ENCODE data around the gene TACC2.
"Not testable (repeated sequence)": the region's sequence is repeated elsewhere in the genome, so short reads cannot be mapped to it uniquely, and the experiment has no call there.

TACC2 gene

GRCh38 chr10:122198631-122199030 lies 209.7 kb downstream of the TACC2 start:
- no peak for DNase-seq

- no peak for DNase-seq
These were observed 210.1 kb downstream of the TACC2 start for GRCh38 chr10:122199070-122199469.

GRCh38 chr10:122199689-122200088 lies 210.7 kb downstream of the TACC2 start:
- DNase-seq: no peak

GRCh38 chr10:122201401-122201800 lies 212.4 kb downstream of the TACC2 start:
- no peak for DNase-seq

- DNase-seq: not testable (repeated sequence)
These were observed 214.2 kb downstream of the TACC2 start for GRCh38 chr10:122203180-122203579.

- DNase-seq: no peak
These were observed 215.9 kb downstream of the TACC2 start for GRCh38 chr10:122204691-122205489.

GRCh38 chr10:122206471-122207065 lies 217.6 kb downstream of the TACC2 start:
- no peak for DNase-seq

GRCh38 chr10:122207163-122207562 lies 218.2 kb downstream of the TACC2 start:
- DNase-seq: no peak

GRCh38 chr10:122207596-122207995 lies 218.6 kb downstream of the TACC2 start:
- DNase-seq: no peak

GRCh38 chr10:122208571-122209430 lies 219.8 kb downstream of the TACC2 start:
- DNase-seq: no peak

- DNase-seq: no peak
These were observed 221.7 kb downstream of the TACC2 start for GRCh38 chr10:122210481-122211265.

- no peak for DNase-seq
These were observed 224.4 kb downstream of the TACC2 start for GRCh38 chr10:122213364-122213763.

- no peak for DNase-seq
These were observed 224.8 kb downstream of the TACC2 start for GRCh38 chr10:122213766-122214165.

- no peak for DNase-seq
These were observed 227.1 kb downstream of the TACC2 start for GRCh38 chr10:122216047-122216446.

- no peak for DNase-seq
These were observed 230.4 kb downstream of the TACC2 start for GRCh38 chr10:122219340-122219739.

- DNase-seq: no peak
These were observed 231.8 kb downstream of the TACC2 start for GRCh38 chr10:122220736-122221135.

GRCh38 chr10:122221958-122222357 lies 233.0 kb downstream of the TACC2 start:
- DNase-seq: no peak

GRCh38 chr10:122222638-122223037 lies 233.7 kb downstream of the TACC2 start:
- DNase-seq: no peak

- DNase-seq: no peak
These were observed 235.2 kb downstream of the TACC2 start for GRCh38 chr10:122224159-122224558.

- no peak for DNase-seq
These were observed 236.4 kb downstream of the TACC2 start for GRCh38 chr10:122225330-122225729.

GRCh38 chr10:122227754-122228153 lies 238.8 kb downstream of the TACC2 start:
- DNase-seq: no peak

GRCh38 chr10:122229666-122230065 lies 240.7 kb downstream of the TACC2 start:
- no peak for DNase-seq

- no peak for DNase-seq
These were observed 241.3 kb downstream of the TACC2 start for GRCh38 chr10:122230222-122230621.

Data from T-helper 2 cell (primary cell).